ENCODE results near the gene CEP192. TPM values are rescaled to one million over a fixed set of nuclear protein-coding genes. Genes with fewer than 3 reads are reported as not detected.

Gene CEP192
- total and polyA plus RNA-seq, 7 donors: 4.6 to 30.4 (median 19.8) TPM

GRCh38 chr18:13014232-13014631, 23.1 kb downstream of the CEP192 start:
- TF ChIP-seq CTCF (IDR thresholded peaks at IDR 0.05) (no peak), EP300 (IDR thresholded peaks at IDR 0.05) (no peak), POLR2A (IDR thresholded peaks at IDR 0.05) (no peak), POLR2AphosphoS5 (IDR thresholded peaks at IDR 0.05) (no peak)
- Histone ChIP-seq H3K27ac (no peak overlapping the region), H3K4me3 (no peak overlapping the region), H3K4me1 (no peaks in the 10 kb centered on the region), H3K36me3 (peaks cover 12 to 98% (median 24%) of the 10 kb centered on the region in 4 donors), H3K27me3 (no peaks in the 10 kb centered on the region), H3K9me3 (no peaks in the 10 kb centered on the region)
- DNase-seq: no peak
- WGBS, 2 donors: 89 to 90% methylated on average over 2 of the region's 2 CpGs
- intact Hi-C loops (cut with DNase I): no loop called here

- no peak overlapping the region for H3K27ac ChIP-seq
- H3K4me3 ChIP-seq: no peak overlapping the region
- H3K9me3 ChIP-seq: no peaks in the 10 kb centered on the region
- DNase-seq: no peak
- WGBS, 2 donors: 85 to 94% methylated on average over 4 of the region's 4 CpGs
- peaks cover 12 to 98% (median 20%) of the 10 kb centered on the region in 4 donors for H3K36me3 ChIP-seq
- intact Hi-C loops (cut with DNase I): no loop called here
- no peaks in the 10 kb centered on the region for H3K27me3 ChIP-seq
- no peaks in the 10 kb centered on the region for H3K4me1 ChIP-seq
- TF ChIP-seq POLR2A (IDR thresholded peaks at IDR 0.05) (no peak), CTCF (IDR thresholded peaks at IDR 0.05) (no peak), EP300 (IDR thresholded peaks at IDR 0.05) (no peak), POLR2AphosphoS5 (IDR thresholded peaks at IDR 0.05) (no peak)
These were observed 23.7 kb downstream of the CEP192 start for GRCh38 chr18:13014818-13015217.

- no peaks in the 10 kb centered on the region for H3K27me3 ChIP-seq
- no peak overlapping the region for H3K27ac ChIP-seq
- DNase-seq: no peak
- H3K9me3 ChIP-seq: peaks cover 0 to under 1% (median 0%) of the 10 kb centered on the region in 4 donors
- no peaks in the 10 kb centered on the region for H3K4me1 ChIP-seq
- H3K36me3 ChIP-seq: peaks cover 12 to 97% (median 19%) of the 10 kb centered on the region in 4 donors
- WGBS, 2 donors: 56 to 77% methylated on average over 2 of the region's 2 CpGs
- intact Hi-C loops (cut with DNase I): no loop called here
- no peak overlapping the region for H3K4me3 ChIP-seq
- no peak for TF ChIP-seq CTCF (IDR thresholded peaks at IDR 0.05)
- no peak for TF ChIP-seq EP300 (IDR thresholded peaks at IDR 0.05)
- no peak for TF ChIP-seq POLR2A (IDR thresholded peaks at IDR 0.05)
- TF ChIP-seq POLR2AphosphoS5 (IDR thresholded peaks at IDR 0.05): no peak
These were observed 26.2 kb downstream of the CEP192 start for GRCh38 chr18:13017247-13017875.

- intact Hi-C loops (cut with DNase I): no loop called here
- Histone ChIP-seq H3K4me1 (no peaks in the 10 kb centered on the region), H3K4me3 (no peak overlapping the region), H3K9me3 (peaks cover 0 to 3% (median 0%) of the 10 kb centered on the region in 4 donors), H3K36me3 (peaks cover 12 to 97% (median 22%) of the 10 kb centered on the region in 4 donors), H3K27ac (no peak overlapping the region), H3K27me3 (no peaks in the 10 kb centered on the region)
- WGBS, 2 donors: 86 to 87% methylated on average over 2 of the region's 2 CpGs
- TF ChIP-seq EP300 (IDR thresholded peaks at IDR 0.05) (no peak), CTCF (IDR thresholded peaks at IDR 0.05) (no peak), POLR2A (IDR thresholded peaks at IDR 0.05) (no peak), POLR2AphosphoS5 (IDR thresholded peaks at IDR 0.05) (no peak)
- DNase-seq: no peak
These were observed 27.2 kb downstream of the CEP192 start for GRCh38 chr18:13018374-13018773.

- H3K4me3 ChIP-seq: no peak overlapping the region
- no peaks in the 10 kb centered on the region for H3K27me3 ChIP-seq
- H3K36me3 ChIP-seq: peaks cover 7 to 94% (median 22%) of the 10 kb centered on the region in 4 donors
- H3K9me3 ChIP-seq: peaks cover 0 to 3% (median 0%) of the 10 kb centered on the region in 4 donors
- H3K27ac ChIP-seq: no peak overlapping the region
- no peaks in the 10 kb centered on the region for H3K4me1 ChIP-seq
- TF ChIP-seq EP300 (IDR thresholded peaks at IDR 0.05) (no peak), CTCF (IDR thresholded peaks at IDR 0.05) (no peak), POLR2AphosphoS5 (IDR thresholded peaks at IDR 0.05) (no peak), POLR2A (IDR thresholded peaks at IDR 0.05) (no peak)
- intact Hi-C loops (cut with DNase I): no loop called here
- no peak for DNase-seq
- WGBS, 2 donors: 73 to 76% methylated on average over 3 of the region's 3 CpGs
These were observed 28.1 kb downstream of the CEP192 start for GRCh38 chr18:13019301-13019700.

Measured in sigmoid colon (tissue), 7 donors.